Trophoblast cell (in vitro differentiated cells and primary cell): Measurements from ENCODE around the gene CTBP2.

Experiments used
- DNase-seq, 2 donors: peaks; one replicate each; pipeline ENCODE4 v3.0.0-alpha.2; 2016
- H2AFZ ChIP-seq: 2 replicates; pipeline ENCODE4 v1.6.1; 2013; ENCODE audit warnings: low read length, moderate library complexity, mild to moderate bottlenecking; ENCODE audit not compliant: insufficient read depth, poor library complexity
- H2AK5ac ChIP-seq: 2 replicates; pipeline ENCODE4 v1.6.1; 2013; ENCODE audit warnings: mild to moderate bottlenecking, low read length
- H2BK120ac ChIP-seq: 2 replicates; pipeline ENCODE4 v1.6.1; 2013; ENCODE audit warnings: low read length, mild to moderate bottlenecking, moderate library complexity; ENCODE audit not compliant: insufficient read depth, poor library complexity
- H2BK12ac ChIP-seq: 2 replicates; pipeline ENCODE4 v1.6.1; 2013; ENCODE audit warnings: mild to moderate bottlenecking, low read length, moderate library complexity
- H2BK5ac ChIP-seq: 2 replicates; pipeline ENCODE4 v1.6.1; 2013; ENCODE audit warnings: low read length, low read depth, moderate library complexity, mild to moderate bottlenecking; ENCODE audit not compliant: poor library complexity
- H3K14ac ChIP-seq: 2 replicates; pipeline ENCODE4 v1.6.1; 2013; ENCODE audit warnings: mild to moderate bottlenecking, low read length
- H3K18ac ChIP-seq: 2 replicates; pipeline ENCODE4 v1.6.1; 2013; ENCODE audit warnings: mild to moderate bottlenecking, low read length
- H3K23ac ChIP-seq: 2 replicates; pipeline ENCODE4 v1.6.1; 2013; ENCODE audit warnings: low read length
- H3K27ac ChIP-seq: 2 replicates; pipeline ENCODE4 v1.5.1; 2013; ENCODE audit warnings: low read depth, mild to moderate bottlenecking, inconsistent platforms, low read length, moderate library complexity
- H3K27me3 ChIP-seq: 2 replicates; pipeline ENCODE4 v1.6.1; 2013; ENCODE audit warnings: inconsistent platforms, mild to moderate bottlenecking, low read length, moderate library complexity; ENCODE audit not compliant: insufficient read depth
- H3K36me3 ChIP-seq, 2 experiments: 1 replicate in 1 of 2; 2 replicates in 1 of 2; pipeline ENCODE4 v1.6.1; 2013; ENCODE audit warnings: low read length in 2 of 2, mild to moderate bottlenecking in 2 of 2, moderate library complexity in 1 of 2; ENCODE audit not compliant: insufficient read depth in 2 of 2, control insufficient read depth in 1 of 2
- H3K4ac ChIP-seq: 2 replicates; pipeline ENCODE4 v1.6.1; 2013; ENCODE audit warnings: low read depth, mild to moderate bottlenecking, low read length, moderate library complexity
- H3K4me1 ChIP-seq, 2 experiments: 1 replicate in 1 of 2; 2 replicates in 1 of 2; pipeline ENCODE4 v1.6.1; 2013; ENCODE audit warnings: low read length in 2 of 2, mild to moderate bottlenecking in 2 of 2, moderate library complexity in 1 of 2; ENCODE audit not compliant: insufficient read depth in 2 of 2, control insufficient read depth in 1 of 2
- H3K4me2 ChIP-seq: 2 replicates; pipeline ENCODE4 v1.6.1; 2013; ENCODE audit warnings: inconsistent platforms, mild to moderate bottlenecking, low read length, moderate library complexity
- H3K4me3 ChIP-seq: 2 replicates; pipeline ENCODE4 v1.5.1; 2013; ENCODE audit warnings: mild to moderate bottlenecking, low read depth, low read length, inconsistent platforms
- H3K79me1 ChIP-seq: one replicate; pipeline ENCODE4 v1.6.1; 2013; ENCODE audit warnings: low read length
- H3K79me2 ChIP-seq: 2 replicates; pipeline ENCODE4 v1.6.1; 2013; ENCODE audit warnings: low read length, mild to moderate bottlenecking; ENCODE audit not compliant: control insufficient read depth, insufficient read depth, poor library complexity
- H3K9ac ChIP-seq: 2 replicates; pipeline ENCODE4 v1.6.1; 2013; ENCODE audit warnings: mild to moderate bottlenecking, low read length
- H3K9me3 ChIP-seq: 2 replicates; pipeline ENCODE4 v1.6.1; 2013; ENCODE audit warnings: low read depth, mild to moderate bottlenecking, control low read depth, inconsistent platforms, low read length; ENCODE audit not compliant: insufficient read depth
- H4K12ac ChIP-seq: 2 replicates; pipeline ENCODE4 v1.6.1; 2013; ENCODE audit warnings: low read depth, mild to moderate bottlenecking, low read length, moderate library complexity
- H4K8ac ChIP-seq: 2 replicates; pipeline ENCODE4 v1.6.1; 2013; ENCODE audit warnings: low read depth, mild to moderate bottlenecking, low read length, moderate library complexity
- H4K91ac ChIP-seq: one replicate; pipeline ENCODE4 v1.6.1; 2013; ENCODE audit warnings: low read depth, mild to moderate bottlenecking, low read length, moderate library complexity
- WGBS: extraction: QIAGEN DNeasy Blood & Tissue Kit; methylation state at CpG from one replicate; pipeline ENCODE4 v1.1.7; 2013; ENCODE audit warnings: missing lambda C conversion rate; ENCODE audit not compliant: insufficient read length, insufficient coverage; ENCODE audit errors: extremely low coverage; 5-methylcytosine and 5-hydroxymethylcytosine counted together

CTBP2 gene

GRCh38 chr10:125153703-125154490 lies 6.5 kb downstream of the CTBP2 start:
- no CpG with 5 or more reads among the region's 9 CpGs for WGBS
- Histone ChIP-seq H3K9me3 (peaks cover 2% of the 10 kb centered on the region), H3K18ac (no peak overlapping the region), H2BK5ac (no peak overlapping the region), H3K4ac (peak overlapping the region; percentile 6), H4K8ac (no peak overlapping the region), H3K4me3 (no peak overlapping the region), H4K12ac (no peak overlapping the region), H3K79me2 (peaks cover 38% of the 10 kb centered on the region), H2AFZ (no peak overlapping the region), H2BK120ac (no peak overlapping the region), H3K14ac (no peak overlapping the region), H3K4me1 (peaks cover 22 to 39% of the 10 kb centered on the region in 2 experiments), H3K23ac (no peak overlapping the region), H3K36me3 (peaks cover 10 to 15% of the 10 kb centered on the region in 2 experiments), H3K79me1 (peaks cover 12% of the 10 kb centered on the region), H3K27ac (no peak overlapping the region), H2BK12ac (no peak overlapping the region), H3K4me2 (no peak overlapping the region), H2AK5ac (no peak overlapping the region), H4K91ac (no peak overlapping the region), H3K27me3 (no peaks in the 10 kb centered on the region), H3K9ac (no peak overlapping the region)
- no peak for DNase-seq

GRCh38 chr10:125152450-125153368 lies 7.7 kb downstream of the CTBP2 start:
- Histone ChIP-seq H4K8ac (peak overlapping the region; percentile 47), H3K14ac (peak overlapping the region; percentile 34), H3K27me3 (no peaks in the 10 kb centered on the region), H2BK5ac (no peak overlapping the region), H3K4me1 (peaks cover 22 to 39% of the 10 kb centered on the region in 2 experiments), H3K23ac (peak overlapping the region; percentile 1), H3K79me1 (peaks cover 8% of the 10 kb centered on the region), H4K12ac (no peak overlapping the region), H2AFZ (peak overlapping the region; percentile 52), H3K27ac (no peak overlapping the region), H3K4ac (peak overlapping the region; percentile 87), H3K36me3 (peaks cover 16 to 17% of the 10 kb centered on the region in 2 experiments), H2BK12ac (no peak overlapping the region), H2BK120ac (no peak overlapping the region), H3K4me3 (peak overlapping the region; percentile 56), H3K9me3 (peaks cover 2% of the 10 kb centered on the region), H3K4me2 (peak overlapping the region; percentile 76), H3K18ac (peak overlapping the region; percentile 82), H4K91ac (no peak overlapping the region), H3K9ac (no peak overlapping the region), H3K79me2 (peaks cover 35% of the 10 kb centered on the region), H2AK5ac (no peak overlapping the region)
- no peak for DNase-seq
- WGBS, result no CpG with 5 or more reads among the region's 21 CpGs

DNA sequence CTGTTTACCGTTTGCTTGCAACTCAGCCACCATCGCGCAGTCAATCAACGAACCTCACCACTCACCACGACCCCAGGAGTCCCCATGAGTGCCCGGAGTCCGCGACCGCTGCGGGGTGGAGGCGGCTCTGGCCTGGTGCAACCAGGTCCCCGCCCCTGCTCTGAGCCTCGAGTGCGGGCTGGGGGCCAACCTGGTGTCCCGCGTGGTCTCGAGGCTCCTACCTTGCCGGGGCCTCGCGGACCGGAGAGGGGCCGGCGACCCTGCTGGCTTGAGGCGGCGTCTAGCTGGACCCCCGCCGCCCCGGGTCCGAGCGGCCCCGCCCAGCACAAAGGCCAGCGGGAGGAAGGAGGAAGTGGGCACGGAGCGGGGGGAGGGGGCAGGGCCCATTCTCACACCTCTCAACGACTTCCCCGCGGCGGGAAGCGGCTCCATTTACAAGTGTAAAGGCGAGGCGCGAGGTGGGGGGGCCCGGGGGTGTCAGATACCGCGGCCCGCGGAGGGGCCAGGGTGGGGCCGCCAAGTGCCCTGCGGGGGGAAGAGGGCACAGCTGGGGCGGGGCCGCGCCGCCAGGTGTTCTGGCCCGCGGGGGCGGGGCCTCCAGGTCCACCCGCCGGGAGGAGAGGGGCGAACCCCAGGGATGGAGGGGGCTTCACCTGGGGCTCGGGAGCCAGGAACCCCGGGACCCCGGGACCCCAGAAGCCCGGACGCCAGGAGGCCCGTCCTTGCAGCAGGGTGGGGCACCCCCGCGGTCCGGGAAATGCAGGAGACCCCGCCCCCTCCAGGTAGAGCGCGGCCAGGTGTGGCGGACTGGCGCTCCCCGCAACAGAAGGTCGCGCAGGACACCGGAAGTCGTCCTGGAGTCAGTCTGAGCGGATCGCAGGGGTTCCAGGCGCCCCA lies 8.6 kb downstream of the CTBP2 start:
- Histone ChIP-seq H3K36me3 (peaks cover 17 to 22% of the 10 kb centered on the region in 2 experiments), H4K12ac (peak overlapping the region; percentile 31), H3K14ac (peak overlapping the region; percentile 34), H2BK12ac (no peak overlapping the region), H3K79me2 (peaks cover 37% of the 10 kb centered on the region), H3K79me1 (peaks cover 8% of the 10 kb centered on the region), H3K4me2 (peak overlapping the region; percentile 76), H3K27me3 (no peaks in the 10 kb centered on the region), H2AFZ (peak overlapping the region; percentile 52), H3K4me3 (peak overlapping the region; percentile 56), H2BK5ac (no peak overlapping the region), H2AK5ac (no peak overlapping the region), H3K4ac (peak overlapping the region; percentile 85), H2BK120ac (no peak overlapping the region), H3K23ac (no peak overlapping the region), H3K27ac (no peak overlapping the region), H4K8ac (peak overlapping the region; percentile 47), H3K18ac (peak overlapping the region; percentile 82), H3K9ac (no peak overlapping the region), H3K9me3 (peaks cover 2% of the 10 kb centered on the region), H4K91ac (peak overlapping the region; percentile 59), H3K4me1 (peaks cover 22 to 37% of the 10 kb centered on the region in 2 experiments)
- no CpG with 5 or more reads among the region's 81 CpGs for WGBS
- DNase-seq, result no peak

GRCh38 chr10:125151170-125151552 lies 9.2 kb downstream of the CTBP2 start:
- Histone ChIP-seq H3K27me3 (no peaks in the 10 kb centered on the region), H3K36me3 (peaks cover 21 to 24% of the 10 kb centered on the region in 2 experiments), H3K79me2 (peaks cover 41% of the 10 kb centered on the region), H3K18ac (peak overlapping the region; percentile 35), H2AFZ (peak overlapping the region; percentile 37), H4K91ac (no peak overlapping the region), H3K79me1 (peaks cover 8% of the 10 kb centered on the region), H3K4me3 (no peak overlapping the region), H3K9me3 (peaks cover 2% of the 10 kb centered on the region), H2BK12ac (no peak overlapping the region), H4K8ac (peak overlapping the region; percentile 46), H2AK5ac (peak overlapping the region; percentile 29), H3K4me2 (peak overlapping the region; percentile 76), H4K12ac (no peak overlapping the region), H3K27ac (no peak overlapping the region), H2BK120ac (no peak overlapping the region), H3K14ac (no peak overlapping the region), H3K23ac (no peak overlapping the region), H3K4ac (peak overlapping the region; percentile 85), H3K9ac (no peak overlapping the region), H3K4me1 (peaks cover 22 to 38% of the 10 kb centered on the region in 2 experiments), H2BK5ac (no peak overlapping the region)
- WGBS, result no CpG with 5 or more reads among the region's 24 CpGs
- no peak for DNase-seq
